OCI-LY7 (cell line): ENCODE results near the gene ZNF385D. TPM values are rescaled to one million over a fixed set of nuclear protein-coding genes. Genes with fewer than 3 reads are reported as not detected.

Experiments
- BruUV-seq: library from RNA; stranded (reverse); fragments of 400-500 nt; replicated peaks from 2 replicates; lab custom pipeline; 2021; lab: Mats Ljungman, UMichigan
- CTCF ChIA-PET: fragments of 300-600 bp; sonication (Branson Sonifier 250); formaldehyde crosslinking; loops from one replicate; lab custom pipeline; 2022; ENCODE audit warnings: antibody characterized with exemption; ENCODE audit not compliant: unreplicated experiment; lab: Charles Lee
- POLR2A ChIA-PET: fragments of 300-600 bp; sonication (Branson Sonifier 250); formaldehyde crosslinking; loops from one replicate; lab custom pipeline; 2022; ENCODE audit warnings: antibody characterized with exemption; lab: Charles Lee
- DNase-seq: peaks from one replicate; pipeline ENCODE4 v3.0.0-alpha.2; 2015; ENCODE audit warnings: low spot score
- H2AFZ ChIP-seq: fragments of 200-600 bp; sonication (generic), shearing (Covaris generic); 2 replicates; pipeline ENCODE4 v1.6.1; 2014; ENCODE audit warnings: mild to moderate bottlenecking, antibody characterized with exemption, low read length, moderate library complexity
- H3K27ac ChIP-seq: fragments of 200-600 bp; sonication (generic); 2 replicates; pipeline ENCODE4 v1.5.1; 2014; ENCODE audit warnings: mixed run types, low read depth, mild to moderate bottlenecking, moderate library complexity, low read length, inconsistent platforms; ENCODE audit not compliant: poor library complexity, severe bottlenecking
- H3K36me3 ChIP-seq: fragments of 200-600 bp; sonication (generic); 2 replicates; pipeline ENCODE4 v1.6.1; 2014; ENCODE audit warnings: mild to moderate bottlenecking, antibody characterized with exemption, low read length, moderate library complexity, mixed read lengths; ENCODE audit not compliant: insufficient read depth
- H3K4me1 ChIP-seq: fragments of 200-600 bp; sonication (generic); 2 replicates; pipeline ENCODE4 v1.5.1; 2014; ENCODE audit warnings: mild to moderate bottlenecking, low read length; ENCODE audit not compliant: insufficient read depth, poor library complexity, severe bottlenecking
- H3K4me2 ChIP-seq: fragments of 200-600 bp; sonication (generic); 2 replicates; pipeline ENCODE4 v1.6.1; 2014; ENCODE audit warnings: mild to moderate bottlenecking, low read length
- H3K4me3 ChIP-seq: fragments of 200-600 bp; sonication (generic); 2 replicates; pipeline ENCODE4 v1.5.1; 2014; ENCODE audit warnings: mild to moderate bottlenecking, low read depth, low read length; ENCODE audit not compliant: poor library complexity, severe bottlenecking
- H3K79me2 ChIP-seq: fragments of 200-600 bp; sonication (generic); 2 replicates; pipeline ENCODE4 v1.6.1; 2016; ENCODE audit warnings: low read depth, mild to moderate bottlenecking, low read length, moderate library complexity, mixed read lengths; ENCODE audit not compliant: insufficient read depth
- H3K9me2 ChIP-seq: fragments of 200-600 bp; sonication (generic); 2 replicates; pipeline ENCODE4 v1.6.1; 2016; ENCODE audit warnings: mild to moderate bottlenecking, low read length, mixed read lengths; ENCODE audit not compliant: insufficient read depth
- H3K9me3 ChIP-seq: fragments of 200-600 bp; sonication (generic); 2 replicates; pipeline ENCODE4 v1.6.1; 2014; ENCODE audit warnings: mild to moderate bottlenecking, mixed run types, low read length, mixed read lengths
- H4K20me1 ChIP-seq: fragments of 200-600 bp; sonication (generic); 2 replicates; pipeline ENCODE4 v1.6.1; 2014; ENCODE audit warnings: mild to moderate bottlenecking, antibody characterized with exemption, low read length, moderate library complexity, mixed read lengths; ENCODE audit not compliant: insufficient read depth
- CTCF ChIP-seq: fragments of 200-600 bp; sonication (generic); conservative IDR thresholded peaks from 2 replicates; pipeline ENCODE4 v1.5.1; 2014; ENCODE audit warnings: mild to moderate bottlenecking, antibody characterized with exemption, low read length, moderate library complexity, mixed read lengths
- EZH2phosphoT487 ChIP-seq: fragments of 200-600 bp; sonication (generic); IDR thresholded peaks from 2 replicates; pipeline ENCODE4 v1.6.1; 2018; ENCODE audit warnings: low read depth, borderline replicate concordance, mild to moderate bottlenecking, mixed run types, antibody characterized with exemption, low read length, moderate library complexity, mixed read lengths
- intact Hi-C: fragments of 100-400 bp; cut with micrococcal nuclease; formaldehyde crosslinking; loops from one replicate; pipeline ENCODE4 v1.10.0; 2022; ENCODE audit not compliant: unreplicated experiment
- total RNA-seq, 2 experiments: library from RNA; depleted of rRNA in 1 of 2; stranded (reverse); fragments of >200 nt in 1 of 2; shearing (Covaris generic) in 1 of 2; gene quantifications; 2 replicates each; pipeline ENCODE4 v1.2.3, GENCODE V29; 2014 to 2022

Gene ZNF385D
- total RNA-seq, 2 experiments from 2014 or later, result 0.13 TPM; not detected in 1

DNA sequence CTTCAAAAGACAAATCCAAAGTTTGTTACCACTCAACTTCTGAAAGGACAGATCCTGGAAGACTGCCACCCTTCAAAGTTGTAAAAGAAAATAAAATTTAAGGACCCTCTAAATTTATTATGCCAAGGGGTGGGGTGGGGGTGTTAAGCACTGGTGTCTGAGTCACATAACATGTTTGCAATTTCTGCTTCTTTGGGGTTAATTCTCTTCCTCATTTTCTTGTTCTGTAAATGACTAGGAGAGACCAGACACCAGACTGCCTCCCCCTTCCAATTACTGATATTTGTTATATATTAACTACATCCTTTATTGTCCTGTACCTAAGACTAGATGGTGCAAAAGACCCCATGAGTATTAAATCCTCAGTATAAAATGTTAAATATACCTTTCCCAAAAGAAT is 242.8 kb downstream of the ZNF385D start:
- intact Hi-C loops, result no loop called here
- H3K4me3 ChIP-seq, result no peak overlapping the region
- H3K4me2 ChIP-seq, result no peak overlapping the region
- ChIA-PET POLR2A (no interaction called here), CTCF (no interaction called here)
- DNase-seq, result no peak
- BruUV-seq, result no TSS peak
- no peaks in the 10 kb centered on the region for H3K36me3 ChIP-seq
- H3K79me2 ChIP-seq, result no peaks in the 10 kb centered on the region
- TF ChIP-seq EZH2phosphoT487 (no peak), CTCF (no peak)
- H3K4me1 ChIP-seq, result no peaks in the 10 kb centered on the region
- no peaks in the 10 kb centered on the region for H3K9me2 ChIP-seq
- no peaks in the 10 kb centered on the region for H4K20me1 ChIP-seq
- H3K9me3 ChIP-seq, result no peaks in the 10 kb centered on the region
- H3K27ac ChIP-seq, result no peak overlapping the region
- no peak overlapping the region for H2AFZ ChIP-seq

DNA sequence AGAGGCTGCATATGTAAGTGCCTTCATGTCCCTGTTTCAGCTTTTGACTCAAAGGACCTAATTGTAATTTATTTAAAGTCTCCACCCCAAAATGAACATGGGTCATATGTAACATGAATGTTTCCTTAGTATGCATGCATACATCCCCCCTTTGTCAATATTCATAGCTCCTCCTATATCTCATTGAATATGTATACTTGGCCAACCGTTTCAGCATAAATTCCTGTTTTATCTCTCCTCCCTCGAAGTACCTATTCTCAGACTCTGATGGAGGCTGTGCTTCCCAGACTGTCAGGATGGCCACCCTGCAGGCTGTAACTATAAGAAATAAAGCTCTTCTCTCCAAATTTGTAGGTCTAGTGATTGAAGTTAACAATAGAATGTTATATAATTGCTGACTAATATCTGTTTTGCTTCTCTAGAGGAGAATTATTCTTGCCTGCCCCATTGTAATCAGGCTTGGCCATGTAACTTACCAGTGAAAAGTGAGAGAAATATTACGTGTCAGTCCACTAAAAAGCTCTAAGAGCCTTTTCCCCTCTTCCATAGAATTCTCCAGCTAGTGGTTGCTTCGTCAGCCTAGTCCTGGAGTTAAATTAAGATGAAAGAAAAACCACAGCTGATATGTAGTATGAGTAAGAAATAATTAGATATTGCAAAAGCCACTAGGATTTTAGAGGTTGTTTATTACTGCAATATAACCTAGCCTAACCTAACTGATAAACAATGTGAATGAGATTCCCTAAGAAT is 245.1 kb downstream of the ZNF385D start:
- H3K36me3 ChIP-seq, result no peaks in the 10 kb centered on the region
- CTCF ChIA-PET, result no interaction called here
- no peaks in the 10 kb centered on the region for H3K9me3 ChIP-seq
- intact Hi-C loops, result no loop called here
- H2AFZ ChIP-seq, result no peak overlapping the region
- no peaks in the 10 kb centered on the region for H3K9me2 ChIP-seq
- DNase-seq, result no peak
- no peaks in the 10 kb centered on the region for H4K20me1 ChIP-seq
- TF ChIP-seq EZH2phosphoT487 (no peak), CTCF (no peak)
- BruUV-seq, result no TSS peak
- no peaks in the 10 kb centered on the region for H3K4me1 ChIP-seq
- no peak overlapping the region for H3K4me3 ChIP-seq
- POLR2A ChIA-PET, result interaction anchor here (0.6 to 0.7 kb wide), 2 partner anchors 26 to 450 kb away, joined by 3 read pairs; no protein-coding TSS in a partner anchor
- no peaks in the 10 kb centered on the region for H3K79me2 ChIP-seq
- no peak overlapping the region for H3K4me2 ChIP-seq
- H3K27ac ChIP-seq, result no peak overlapping the region

DNA sequence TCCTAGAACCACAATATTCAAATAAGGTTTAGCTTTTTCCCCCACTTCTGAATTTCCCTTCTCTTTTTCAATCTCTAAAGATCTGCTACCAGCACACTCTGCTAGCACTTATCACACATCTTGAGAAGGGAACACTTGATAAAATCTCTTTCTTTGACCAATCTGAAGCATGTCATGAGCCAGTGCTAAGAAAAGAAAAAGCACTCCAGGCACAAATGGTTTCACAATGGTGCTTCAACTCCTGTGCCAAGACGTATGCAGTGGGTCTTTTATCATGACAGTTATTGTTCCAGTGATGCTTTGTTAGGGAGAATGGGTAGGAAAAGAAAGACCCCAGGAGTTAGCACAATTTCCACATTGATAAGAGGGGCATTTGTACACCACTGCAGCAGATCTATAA is 248.4 kb downstream of the ZNF385D start:
- H2AFZ ChIP-seq, result no peak overlapping the region
- H3K79me2 ChIP-seq, result no peaks in the 10 kb centered on the region
- no peaks in the 10 kb centered on the region for H4K20me1 ChIP-seq
- H3K27ac ChIP-seq, result no peak overlapping the region
- H3K4me2 ChIP-seq, result no peak overlapping the region
- CTCF ChIA-PET, result no interaction called here
- POLR2A ChIA-PET, result interaction anchor here (0.7 kb wide), 1 partner anchor 47 kb away, joined by 3 read pairs; no protein-coding TSS in a partner anchor
- no peaks in the 10 kb centered on the region for H3K9me3 ChIP-seq
- no peak for DNase-seq
- H3K36me3 ChIP-seq, result no peaks in the 10 kb centered on the region
- H3K9me2 ChIP-seq, result no peaks in the 10 kb centered on the region
- H3K4me1 ChIP-seq, result no peaks in the 10 kb centered on the region
- intact Hi-C loops, result no loop called here
- BruUV-seq, result no TSS peak
- TF ChIP-seq EZH2phosphoT487 (no peak), CTCF (no peak)
- no peak overlapping the region for H3K4me3 ChIP-seq
